DLD1 (cell line): ENCODE measurements around the gene TTC34.
"Not testable (repeated sequence)": the region's sequence is repeated elsewhere in the genome, so short reads cannot be mapped to it uniquely, and the experiment has no call there.

Experiments
- in situ Hi-C: cut with HindIII; loops from 2 replicates; pipeline ENCODE4 v1.10.0; 2017; ENCODE audit warnings: low sequenced_read_pairs

TTC34 gene

GRCh38 chr1:2684878-2685277, 116.6 kb downstream of the TTC34 start:
- in situ Hi-C loops, result not testable (repeated sequence)

- in situ Hi-C loops, result not testable (repeated sequence)
These were observed 117.5 kb downstream of the TTC34 start for GRCh38 chr1:2684000-2684399.

- in situ Hi-C loops, result not testable (repeated sequence)
These were observed 118.2 kb downstream of the TTC34 start for GRCh38 chr1:2683321-2683741.

GRCh38 chr1:2682879-2683278, 118.6 kb downstream of the TTC34 start:
- in situ Hi-C loops, result not testable (repeated sequence)

- in situ Hi-C loops, result not testable (repeated sequence)
These were observed 124.8 kb downstream of the TTC34 start for GRCh38 chr1:2676726-2677125.

- in situ Hi-C loops, result not testable (repeated sequence)
These were observed 129.8 kb downstream of the TTC34 start for GRCh38 chr1:2671656-2672055.

- in situ Hi-C loops, result not testable (repeated sequence)
These were observed 141.7 kb downstream of the TTC34 start for GRCh38 chr1:2659806-2660205.

GRCh38 chr1:2657909-2658308, 143.6 kb downstream of the TTC34 start:
- in situ Hi-C loops, result not testable (repeated sequence)

- in situ Hi-C loops, result not testable (repeated sequence)
These were observed 144.4 kb downstream of the TTC34 start for GRCh38 chr1:2657124-2657523.

- in situ Hi-C loops, result not testable (repeated sequence)
These were observed 145.7 kb downstream of the TTC34 start for GRCh38 chr1:2655598-2656434.

- in situ Hi-C loops, result not testable (repeated sequence)
These were observed 147.0 kb downstream of the TTC34 start for GRCh38 chr1:2654443-2654948.

- in situ Hi-C loops, result not testable (repeated sequence)
These were observed 147.6 kb downstream of the TTC34 start for GRCh38 chr1:2653741-2654442.

GRCh38 chr1:2652926-2653571, 148.4 kb downstream of the TTC34 start:
- in situ Hi-C loops, result not testable (repeated sequence)

- in situ Hi-C loops, result not testable (repeated sequence)
These were observed 149.2 kb downstream of the TTC34 start for GRCh38 chr1:2652152-2652925.

- in situ Hi-C loops, result no loop called here
These were observed 150.4 kb downstream of the TTC34 start for GRCh38 chr1:2650967-2651645.

GRCh38 chr1:2646837-2647236, 154.7 kb downstream of the TTC34 start:
- in situ Hi-C loops, result no loop called here

- in situ Hi-C loops, result no loop called here
These were observed 155.7 kb downstream of the TTC34 start for GRCh38 chr1:2645776-2646175.

- in situ Hi-C loops, result no loop called here
These were observed 156.3 kb downstream of the TTC34 start for GRCh38 chr1:2645143-2645542.

GRCh38 chr1:2644591-2645101, 156.8 kb downstream of the TTC34 start:
- in situ Hi-C loops, result no loop called here

GRCh38 chr1:2644171-2644570, 157.3 kb downstream of the TTC34 start:
- in situ Hi-C loops, result no loop called here
